HEK293 (cell line): ENCODE results near the gene CAPRIN2.
A peak's percentile ranks its signal among the peaks of the same experiment; 100 is the strongest.

Experiments used
- CTCF ChIA-PET: fragments of 350-600 bp; formaldehyde crosslinking; extraction: SDS; loops from one replicate; lab custom pipeline; 2021; ENCODE audit warnings: antibody characterized with exemption; lab: Yijun Ruan, JAX
- POLR2A ChIA-PET: fragments of 300-600 bp; formaldehyde crosslinking; extraction: SDS; loops from one replicate; lab custom pipeline; 2020; ENCODE audit warnings: antibody characterized with exemption, inconsistent platforms; lab: Yijun Ruan, JAX
- H3K27ac ChIP-seq: fragments of 200-500 bp; sonication (Bioruptor generic); 2 replicates; pipeline ENCODE4 v1.5.1; 2014; ENCODE audit warnings: low read depth, low read length, control low read depth, inconsistent platforms; ENCODE audit errors: extremely low read depth
- H3K36me3 ChIP-seq, 2 experiments: fragments of 200-500 bp in 1 of 2; sonication (Bioruptor generic) in 1 of 2; 1 replicate in 1 of 2; 2 replicates in 1 of 2; pipeline ENCODE4 v1.5.1; 2014 to 2017; ENCODE audit warnings: inconsistent platforms in 2 of 2, low read length in 2 of 2; ENCODE audit not compliant: control insufficient read depth in 2 of 2, insufficient read depth in 1 of 2
- H3K4me1 ChIP-seq: fragments of 200-500 bp; sonication (Bioruptor generic); 2 replicates; pipeline ENCODE4 v1.5.1; 2014; ENCODE audit warnings: mild to moderate bottlenecking, low read length, inconsistent platforms; ENCODE audit not compliant: control insufficient read depth, insufficient read depth
- H3K4me3 ChIP-seq: 2 replicates; pipeline ENCODE4 v1.5.1; 2011; ENCODE audit warnings: low read depth, mild to moderate bottlenecking, control low read depth, low read length, moderate library complexity
- H3K9me3 ChIP-seq: fragments of 200-500 bp; sonication (Bioruptor generic); 2 replicates; pipeline ENCODE4 v1.5.1; 2014; ENCODE audit warnings: low read depth, low read length, inconsistent platforms; ENCODE audit not compliant: control insufficient read depth, insufficient read depth
- PATZ1 ChIP-seq: fragments of 450-650 bp; formaldehyde crosslinking; IDR thresholded peaks from 2 replicates; pipeline ENCODE4 v1.5.1; 2016; ENCODE audit warnings: missing biosample characterization, missing genetic modification characterization
- PRDM1 ChIP-seq: fragments of 450-650 bp; formaldehyde crosslinking; IDR thresholded peaks from 2 replicates; pipeline ENCODE4; 2016; ENCODE audit warnings: missing biosample characterization, missing genetic modification characterization
- SP7 ChIP-seq: fragments of 450-650 bp; formaldehyde crosslinking; IDR thresholded peaks from 2 replicates; pipeline ENCODE4 v1.5.1; 2016; ENCODE audit warnings: missing biosample characterization, missing genetic modification characterization
- ZBTB17 ChIP-seq: fragments of 450-650 bp; formaldehyde crosslinking; IDR thresholded peaks from 2 replicates; pipeline ENCODE4 v1.5.1; 2016; ENCODE audit warnings: missing biosample characterization, missing genetic modification characterization
- ZEB2 ChIP-seq: fragments of 450-650 bp; formaldehyde crosslinking; IDR thresholded peaks from 2 replicates; pipeline ENCODE4 v1.5.1; 2016; ENCODE audit warnings: missing biosample characterization, missing genetic modification characterization
- ZFHX2 ChIP-seq: fragments of 450-650 bp; formaldehyde crosslinking; conservative IDR thresholded peaks from 2 replicates; pipeline ENCODE4 v1.5.1; 2016; ENCODE audit warnings: missing biosample characterization, missing genetic modification characterization
- ZNF140 ChIP-seq: fragments of 450-650 bp; formaldehyde crosslinking; IDR thresholded peaks from 2 replicates; pipeline ENCODE4 v1.5.1; 2016; ENCODE audit warnings: missing biosample characterization, missing genetic modification characterization
- ZNF175 ChIP-seq: fragments of 450-650 bp; formaldehyde crosslinking; IDR thresholded peaks from 2 replicates; pipeline ENCODE4 v1.5.1; 2016; ENCODE audit warnings: missing biosample characterization, missing genetic modification characterization
- ZNF248 ChIP-seq: fragments of 450-650 bp; formaldehyde crosslinking; IDR thresholded peaks from 2 replicates; pipeline ENCODE4 v1.5.1; 2017; ENCODE audit warnings: missing biosample characterization, missing genetic modification characterization
- ZNF335 ChIP-seq: fragments of 450-650 bp; formaldehyde crosslinking; conservative IDR thresholded peaks from 2 replicates; pipeline ENCODE4 v1.5.1; 2016; ENCODE audit warnings: missing biosample characterization, missing genetic modification characterization
- ZNF529 ChIP-seq: fragments of 450-650 bp; formaldehyde crosslinking; IDR thresholded peaks from 2 replicates; pipeline ENCODE4 v1.5.1; 2017; ENCODE audit warnings: missing genetic modification characterization, missing biosample characterization; ENCODE audit not compliant: insufficient replicate concordance
- ZNF548 ChIP-seq: fragments of 450-650 bp; formaldehyde crosslinking; IDR thresholded peaks from 2 replicates; pipeline ENCODE4 v1.5.1; 2016; ENCODE audit warnings: missing biosample characterization, missing genetic modification characterization
- ZNF558 ChIP-seq: fragments of 450-650 bp; formaldehyde crosslinking; IDR thresholded peaks from 2 replicates; pipeline ENCODE4 v1.5.1; 2016; ENCODE audit warnings: missing biosample characterization, missing genetic modification characterization
- ZNF600 ChIP-seq: fragments of 450-650 bp; formaldehyde crosslinking; IDR thresholded peaks from 2 replicates; pipeline ENCODE4 v1.5.1; 2016; ENCODE audit warnings: missing biosample characterization, missing genetic modification characterization
- ZNF645 ChIP-seq: fragments of 450-650 bp; formaldehyde crosslinking; IDR thresholded peaks from 2 replicates; pipeline ENCODE4; 2016; ENCODE audit warnings: missing biosample characterization, missing genetic modification characterization
- ZNF768 ChIP-seq: fragments of 450-650 bp; formaldehyde crosslinking; IDR thresholded peaks from 2 replicates; pipeline ENCODE4 v1.5.1; 2018; ENCODE audit warnings: missing biosample characterization, mild to moderate bottlenecking, missing genetic modification characterization
- TF ChIP-seq, protein P1 (sequence below): fragments of 450-650 bp; formaldehyde crosslinking; IDR thresholded peaks from 2 replicates; pipeline ENCODE4 v1.5.1; 2017; ENCODE audit warnings: missing biosample characterization, missing genetic modification characterization

The CAPRIN2 gene

GRCh38 chr12:30691122-30691879 is 63.5 kb downstream of the CAPRIN2 start:
- Histone ChIP-seq H3K27ac (no peak overlapping the region), H3K4me1 (peaks cover 14% of the 10 kb centered on the region), H3K9me3 (no peaks in the 10 kb centered on the region), H3K4me3 (no peak overlapping the region)
- CTCF ChIA-PET, result interaction anchor here (1.2 kb wide), 1 partner anchor 9 kb away, joined by 5 read pairs; no protein-coding TSS in a partner anchor
- POLR2A ChIA-PET, result interaction anchor here (1.6 kb wide), 1 partner anchor 105 kb away, joined by 4 read pairs; no protein-coding TSS in a partner anchor
- TF ChIP-seq ZBTB17 (tag by site-specific recombination), result peak; percentile 51
- TF ChIP-seq ZNF529 (tag by site-specific recombination), result no peak
- peak; percentile 60; the same call in 1 of the 2 replicates for TF ChIP-seq ZEB2 (tag by site-specific recombination)
- no peak for TF ChIP-seq ZNF175 (tag by site-specific recombination)
- 0 out of 2 replicates have a peak, but pooled peaks have one; percentile 31 for TF ChIP-seq SP7 (tag by site-specific recombination)
- TF ChIP-seq ZNF600 (tag by site-specific recombination), result peak; percentile 80
- no peak for TF ChIP-seq ZNF248 (tag by site-specific recombination)
- TF ChIP-seq ZNF768 (tag by site-specific recombination), result no peak
- TF ChIP-seq ZNF558, result peak; percentile 92
- no peak for TF ChIP-seq ZNF140 (tag by site-specific recombination)
- no peak for TF ChIP-seq ZNF645 (tag by site-specific recombination)
- TF ChIP-seq PATZ1, result no peak
- TF ChIP-seq ZNF548 (tag by site-specific recombination), result no peak
- TF ChIP-seq, protein P1, sequence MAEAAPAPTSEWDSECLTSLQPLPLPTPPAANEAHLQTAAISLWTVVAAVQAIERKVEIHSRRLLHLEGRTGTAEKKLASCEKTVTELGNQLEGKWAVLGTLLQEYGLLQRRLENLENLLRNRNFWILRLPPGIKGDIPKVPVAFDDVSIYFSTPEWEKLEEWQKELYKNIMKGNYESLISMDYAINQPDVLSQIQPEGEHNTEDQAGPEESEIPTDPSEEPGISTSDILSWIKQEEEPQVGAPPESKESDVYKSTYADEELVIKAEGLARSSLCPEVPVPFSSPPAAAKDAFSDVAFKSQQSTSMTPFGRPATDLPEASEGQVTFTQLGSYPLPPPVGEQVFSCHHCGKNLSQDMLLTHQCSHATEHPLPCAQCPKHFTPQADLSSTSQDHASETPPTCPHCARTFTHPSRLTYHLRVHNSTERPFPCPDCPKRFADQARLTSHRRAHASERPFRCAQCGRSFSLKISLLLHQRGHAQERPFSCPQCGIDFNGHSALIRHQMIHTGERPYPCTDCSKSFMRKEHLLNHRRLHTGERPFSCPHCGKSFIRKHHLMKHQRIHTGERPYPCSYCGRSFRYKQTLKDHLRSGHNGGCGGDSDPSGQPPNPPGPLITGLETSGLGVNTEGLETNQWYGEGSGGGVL (tag by site-specific recombination), result no peak
- TF ChIP-seq ZNF335 (tag by site-specific recombination), result 0 out of 2 replicates have a peak, but pooled peaks have one; percentile 24
- TF ChIP-seq ZFHX2 (tag by site-specific recombination), result no peak
- TF ChIP-seq, all 188 proteins: peak for 6
- peaks cover 2% of the 10 kb centered on the region in 2 experiments; a peak in 2 of 3 replicates for H3K36me3 ChIP-seq

DNA sequence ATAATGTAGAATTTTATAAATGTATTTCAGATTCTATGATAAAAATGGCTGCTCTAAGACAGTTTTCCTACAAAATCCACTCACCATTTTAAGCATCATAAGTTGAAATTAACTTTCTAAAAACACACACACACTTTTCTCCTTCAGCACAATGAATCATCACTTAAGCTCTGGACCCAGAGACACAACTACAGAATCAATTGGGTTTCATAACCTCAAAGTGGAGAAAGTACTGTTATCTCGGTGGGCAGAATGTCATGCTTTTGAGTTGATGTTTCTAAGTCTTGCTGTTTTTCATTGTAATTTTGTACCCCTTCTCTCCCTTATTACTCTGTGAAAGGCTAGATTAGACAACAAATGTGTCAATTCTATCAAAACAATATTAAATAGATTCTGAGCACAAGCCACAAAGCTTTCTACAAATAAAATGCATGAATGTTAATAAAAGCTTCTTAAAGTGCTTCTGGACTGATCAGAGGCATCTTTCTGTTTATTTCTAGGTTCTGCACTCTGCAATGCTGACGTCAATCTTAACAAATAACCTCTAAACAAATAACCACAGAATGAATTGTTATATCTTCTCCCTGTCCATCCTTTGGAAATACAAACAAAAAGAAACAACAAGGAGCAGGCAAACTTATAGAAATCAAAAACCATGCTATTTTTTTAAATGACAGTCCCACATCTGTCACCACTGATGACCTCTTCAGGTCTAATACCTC is 67.3 kb downstream of the CAPRIN2 start:
- Histone ChIP-seq H3K27ac (no peak overlapping the region), H3K36me3 (peaks cover 5 to 13% of the 10 kb centered on the region in 2 experiments), H3K9me3 (no peaks in the 10 kb centered on the region), H3K4me3 (no peak overlapping the region), H3K4me1 (peaks cover 14% of the 10 kb centered on the region)
- CTCF ChIA-PET, result no interaction called here
- POLR2A ChIA-PET, result no interaction called here
- TF ChIP-seq PRDM1 (tag by site-specific recombination) (peak; percentile 50; the same call in 1 of the 2 replicates), ZBTB17 (tag by site-specific recombination) (no peak)
